Right lobe of liver (tissue), 4 donors: ENCODE data around the gene PTPRN2.

Experiments used
- POLR2A ChIP-seq: fragments of 450-650 bp; IDR thresholded peaks from one replicate; pipeline ENCODE4 v1.6.1; 2017; ENCODE audit warnings: antibody characterized with exemption, mild to moderate bottlenecking
- TF ChIP-seq, protein P1 (sequence below), 4 donors: fragments of 200-600 bp in 3 of 4; fragments of 450-650 bp in 1 of 4; IDR thresholded peaks; one replicate each; pipeline versions ENCODE4 v1.5.1 to v1.8.0; 2016 to 2022; ENCODE audit warnings: antibody characterized with exemption in 4 of 4, mild to moderate bottlenecking in 2 of 4
- donor health status: DM: no; HTN: no; CAD: no.
- donor health status: DM: no; HTN: no; CAD: no.
- donor health status: DM: no; HTN: yes; CAD: no.

DNA sequence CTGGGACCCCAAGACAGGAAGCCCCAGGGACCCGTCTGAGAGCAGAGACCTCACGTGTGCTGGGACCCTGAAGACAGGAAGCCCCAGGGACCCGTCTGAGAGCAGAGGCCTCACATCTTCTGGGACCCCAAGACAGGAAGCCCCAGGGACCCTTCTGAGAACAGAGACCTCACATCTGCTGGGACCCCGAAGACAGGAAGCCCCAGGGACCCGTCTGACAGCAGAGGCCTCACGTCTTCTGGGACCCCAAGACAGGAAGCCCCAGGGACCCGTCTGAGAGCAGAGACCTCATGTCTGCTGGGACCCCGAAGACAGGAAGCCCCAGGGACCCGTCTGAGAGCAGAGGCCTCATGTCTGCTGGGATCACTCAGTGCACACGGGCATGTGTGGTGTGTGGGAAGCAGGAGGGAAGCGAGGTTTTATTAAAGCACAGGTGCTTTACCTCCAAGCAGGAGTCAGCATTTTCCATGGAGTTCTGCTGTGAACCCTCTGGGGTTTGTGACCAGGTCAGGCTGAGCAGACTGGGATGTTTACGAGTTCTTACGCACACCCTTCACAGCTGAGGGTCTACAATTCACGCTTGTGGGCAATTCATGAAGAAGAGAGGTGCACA, 660.2 kb downstream of the PTPRN2 start:
- TF ChIP-seq, protein P1, sequence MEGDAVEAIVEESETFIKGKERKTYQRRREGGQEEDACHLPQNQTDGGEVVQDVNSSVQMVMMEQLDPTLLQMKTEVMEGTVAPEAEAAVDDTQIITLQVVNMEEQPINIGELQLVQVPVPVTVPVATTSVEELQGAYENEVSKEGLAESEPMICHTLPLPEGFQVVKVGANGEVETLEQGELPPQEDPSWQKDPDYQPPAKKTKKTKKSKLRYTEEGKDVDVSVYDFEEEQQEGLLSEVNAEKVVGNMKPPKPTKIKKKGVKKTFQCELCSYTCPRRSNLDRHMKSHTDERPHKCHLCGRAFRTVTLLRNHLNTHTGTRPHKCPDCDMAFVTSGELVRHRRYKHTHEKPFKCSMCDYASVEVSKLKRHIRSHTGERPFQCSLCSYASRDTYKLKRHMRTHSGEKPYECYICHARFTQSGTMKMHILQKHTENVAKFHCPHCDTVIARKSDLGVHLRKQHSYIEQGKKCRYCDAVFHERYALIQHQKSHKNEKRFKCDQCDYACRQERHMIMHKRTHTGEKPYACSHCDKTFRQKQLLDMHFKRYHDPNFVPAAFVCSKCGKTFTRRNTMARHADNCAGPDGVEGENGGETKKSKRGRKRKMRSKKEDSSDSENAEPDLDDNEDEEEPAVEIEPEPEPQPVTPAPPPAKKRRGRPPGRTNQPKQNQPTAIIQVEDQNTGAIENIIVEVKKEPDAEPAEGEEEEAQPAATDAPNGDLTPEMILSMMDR (IDR thresholded peaks at IDR 0.05), result no peak
- TF ChIP-seq POLR2A, result no peak
